ENCODE data around the gene FOXN3.

The FOXN3 gene

GRCh38 chr14:89372512-89372883, 44.5 kb downstream of the FOXN3 start:
- no peak for DNase-seq (ENCODE audit: extremely low spot score)
- CTCF ChIA-PET: no interaction called here
- no peak for TF ChIP-seq CTCF (IDR thresholded peaks at IDR 0.05; ENCODE audit: control extremely low read depth, extremely low read depth, low read depth, missing control alignments)
- POLR2A ChIA-PET: no interaction called here

GRCh38 chr14:89371585-89372511, 45.2 kb downstream of the FOXN3 start:
- ChIA-PET POLR2A (interaction anchor here (0.6 kb wide), 1 partner anchor 25 kb away, joined by 7 read pairs; no protein-coding TSS in a partner anchor), CTCF (interaction anchor here (1.0 to 1.6 kb wide), 2 partner anchors 55 to 68 kb away, joined by 3 to 5 read pairs; no protein-coding TSS in a partner anchor)
- no peak for DNase-seq (ENCODE audit: extremely low spot score)
- TF ChIP-seq CTCF (IDR thresholded peaks at IDR 0.05; ENCODE audit: control extremely low read depth, extremely low read depth, low read depth, missing control alignments): no peak

GRCh38 chr14:89370781-89371180, 46.3 kb downstream of the FOXN3 start:
- POLR2A ChIA-PET: no interaction called here

GRCh38 chr14:89370381-89370780, 46.7 kb downstream of the FOXN3 start:
- no peak for TF ChIP-seq CTCF (IDR thresholded peaks at IDR 0.05; ENCODE audit: control extremely low read depth, extremely low read depth, low read depth, missing control alignments)
- ChIA-PET CTCF (interaction anchor here (1.6 to 2.8 kb wide), 2 partner anchors 9 to 53 kb away, joined by 5 to 11 read pairs; no protein-coding TSS in a partner anchor), POLR2A (no interaction called here)
- no peak for DNase-seq (ENCODE audit: extremely low spot score)

More at GRCh38 chr14:89370781-89371180, 46.3 kb downstream of the FOXN3 start:
- CTCF ChIA-PET: interaction anchor here (1.6 to 2.8 kb wide), 2 partner anchors 9 to 54 kb away, joined by 5 to 11 read pairs; no protein-coding TSS in a partner anchor
- no peak for TF ChIP-seq CTCF (IDR thresholded peaks at IDR 0.05; ENCODE audit: control extremely low read depth, extremely low read depth, low read depth, missing control alignments)
- no peak for DNase-seq (ENCODE audit: extremely low spot score)

GRCh38 chr14:89369656-89370055, 47.4 kb downstream of the FOXN3 start:
- TF ChIP-seq CTCF (IDR thresholded peaks at IDR 0.05; ENCODE audit: control extremely low read depth, extremely low read depth, low read depth, missing control alignments): no peak
- CTCF ChIA-PET: interaction anchor here (0.8 to 2.8 kb wide), 3 partner anchors 10 to 16 kb away, joined by 3 to 11 read pairs (median 8); no protein-coding TSS in a partner anchor
- POLR2A ChIA-PET: no interaction called here
- no peak for DNase-seq (ENCODE audit: extremely low spot score)

- TF ChIP-seq CTCF (IDR thresholded peaks at IDR 0.05; ENCODE audit: control extremely low read depth, extremely low read depth, low read depth, missing control alignments): no peak
- CTCF ChIA-PET: interaction anchor here (0.6 to 2.8 kb wide), 5 partner anchors 9 to 192 kb away, joined by 3 to 11 read pairs (median 3); no protein-coding TSS in a partner anchor
- no peak for DNase-seq (ENCODE audit: extremely low spot score)
- POLR2A ChIA-PET: no interaction called here
Observed at GRCh38 chr14:89368490-89369477, 48.2 kb downstream of the FOXN3 start.
